HG02943 (cell line): Measurements from ENCODE around the gene GPR22.

Experiments
- ATAC-seq: cut with Tn5 transposase; IDR thresholded peaks from one replicate; pipeline ENCODE4 v1.9.1; 2021; ENCODE audit warnings: mild to moderate bottlenecking, low read depth, moderate library complexity; ENCODE audit not compliant: unreplicated experiment

The GPR22 gene

GRCh38 chr7:107472116-107472515, 2.3 kb downstream of the GPR22 start:
- no peak for ATAC-seq

- no peak for ATAC-seq
Measured at GRCh38 chr7:107474104-107474521, 4.3 kb downstream of the GPR22 start.

GRCh38 chr7:107479303-107479702, 9.4 kb downstream of the GPR22 start:
- no peak for ATAC-seq

- ATAC-seq = no peak
Measured at GRCh38 chr7:107480932-107481331, 11.1 kb downstream of the GPR22 start.

GRCh38 chr7:107482571-107482970, 12.7 kb downstream of the GPR22 start:
- no peak for ATAC-seq

GRCh38 chr7:107486041-107486440, 16.2 kb downstream of the GPR22 start:
- ATAC-seq = no peak

GRCh38 chr7:107492875-107493274, 23.0 kb downstream of the GPR22 start:
- ATAC-seq = no peak

GRCh38 chr7:107494315-107494751, 24.5 kb downstream of the GPR22 start:
- ATAC-seq = no peak

GRCh38 chr7:107494884-107495283, 25.0 kb downstream of the GPR22 start:
- ATAC-seq = no peak

- no peak for ATAC-seq
Measured at GRCh38 chr7:107495516-107495915, 25.7 kb downstream of the GPR22 start.

- no peak for ATAC-seq
Measured at GRCh38 chr7:107499731-107500130, 29.9 kb downstream of the GPR22 start.

GRCh38 chr7:107501593-107501992, 31.7 kb downstream of the GPR22 start:
- ATAC-seq = no peak

GRCh38 chr7:107502154-107502553, 32.3 kb downstream of the GPR22 start:
- ATAC-seq = no peak

- ATAC-seq = no peak
Measured at GRCh38 chr7:107502797-107503196, 32.9 kb downstream of the GPR22 start.

- ATAC-seq = no peak
Measured at GRCh38 chr7:107503687-107504086, 33.8 kb downstream of the GPR22 start.

- no peak for ATAC-seq
Measured at GRCh38 chr7:107505362-107505761, 35.5 kb downstream of the GPR22 start.

GRCh38 chr7:107505997-107506673, 36.3 kb downstream of the GPR22 start:
- ATAC-seq = no peak

- ATAC-seq = no peak
Measured at GRCh38 chr7:107506674-107507339, 37.0 kb downstream of the GPR22 start.
